GM12892 (cell line): Measurements from ENCODE around the gene CDC42BPG.

Experiments
- DNase-seq: peaks from one replicate; pipeline ENCODE4 v3.0.0; 2011; ENCODE audit not compliant: insufficient read length
- FAIRE-seq: peaks from 2 replicates; lab custom pipeline; 2011; peaks lifted over from hg19 to GRCh38; lab: Jason Lieb, UNC
- POLR2A ChIP-seq: IDR thresholded peaks from 2 replicates; pipeline ENCODE4 v1.6.1; 2011; ENCODE audit warnings: low read depth, low read length, control low read depth
- POLR2AphosphoS5 ChIP-seq: IDR thresholded peaks from 2 replicates; pipeline ENCODE4 v1.6.1; 2011; ENCODE audit warnings: low read depth, low read length, control low read depth
- TAF1 ChIP-seq: IDR thresholded peaks from 2 replicates; pipeline ENCODE4 v1.6.1; 2011; ENCODE audit warnings: low read depth, mild to moderate bottlenecking, control low read depth, low read length, borderline replicate concordance

The CDC42BPG gene

GRCh38 chr11:64777449-64778222 lies 66.8 kb downstream of the CDC42BPG start:
- FAIRE-seq (peak; percentile 84), DNase-seq (peak; percentile 90)
- TF ChIP-seq POLR2AphosphoS5, result peak; percentile 71; the same call in 1 of the 2 replicates
- TF ChIP-seq POLR2A, result peak; percentile 63; the same call in 1 of the 2 replicates
- no peak for TF ChIP-seq TAF1

GRCh38 chr11:64776875-64777274 lies 67.6 kb downstream of the CDC42BPG start:
- FAIRE-seq (no peak), DNase-seq (no peak)
- no peak for TF ChIP-seq POLR2A
- no peak for TF ChIP-seq POLR2AphosphoS5
- no peak for TF ChIP-seq TAF1

GRCh38 chr11:64776425-64776824 lies 68.0 kb downstream of the CDC42BPG start:
- DNase-seq, result no peak
- no peak for FAIRE-seq
- TF ChIP-seq TAF1 (no peak), POLR2AphosphoS5 (no peak), POLR2A (0 out of 2 replicates have a peak, but pooled peaks have one; percentile 0)

GRCh38 chr11:64774144-64774543 lies 70.3 kb downstream of the CDC42BPG start:
- DNase-seq (no peak), FAIRE-seq (no peak)
- TF ChIP-seq POLR2AphosphoS5, result no peak
- TF ChIP-seq TAF1, result no peak
- no peak for TF ChIP-seq POLR2A
